Spleen (tissue), 11 donors: ENCODE measurements around the gene LTBR. TPM values are rescaled to one million over a fixed set of nuclear protein-coding genes. Genes with fewer than 3 reads are reported as not detected.

Source experiments
- DNase-seq: peaks from one replicate; pipeline ENCODE4 v3.0.0-alpha.2; 2020
- H3K27ac ChIP-seq, 8 donors: fragments of 200-600 bp; sonication (generic) in 7 of 8; 1 replicate in 4 of 8; 2 replicates in 4 of 8; pipeline versions ENCODE4 v1.5.0 to v1.8.0; 2016 to 2021; ENCODE audit warnings: inconsistent platforms in 4 of 8, mild to moderate bottlenecking in 4 of 8, moderate library complexity in 1 of 8
- H3K27me3 ChIP-seq, 7 donors: fragments of 200-600 bp; sonication (generic) in 6 of 7; replicated peaks in 1 of 7; 1 replicate in 4 of 7; 2 replicates in 3 of 7; pipeline versions ENCODE4 v1.5.0 to v1.8.0; 2016 to 2021; ENCODE audit warnings: inconsistent platforms in 3 of 7, mild to moderate bottlenecking in 1 of 7
- H3K36me3 ChIP-seq, 6 donors: fragments of 200-600 bp; sonication (generic) in 5 of 6; 1 replicate in 4 of 6; 2 replicates in 2 of 6; pipeline versions ENCODE4 v1.5.0 to v1.8.0; 2016 to 2021; ENCODE audit warnings: inconsistent platforms in 2 of 6
- H3K4me1 ChIP-seq, 6 donors: fragments of 200-600 bp; sonication (generic) in 5 of 6; 1 replicate in 3 of 6; 2 replicates in 3 of 6; pipeline versions ENCODE4 v1.5.0 to v1.8.0; 2016 to 2021; ENCODE audit warnings: inconsistent platforms in 3 of 6
- H3K4me3 ChIP-seq, 8 donors: fragments of 200-600 bp; sonication (generic) in 7 of 8; 1 replicate in 4 of 8; 2 replicates in 4 of 8; pipeline versions ENCODE4 v1.5.0 to v1.8.0; 2016 to 2021; ENCODE audit warnings: inconsistent platforms in 4 of 8, mild to moderate bottlenecking in 4 of 8, moderate library complexity in 2 of 8
- H3K9me3 ChIP-seq, 8 donors: fragments of 200-600 bp; sonication (generic) in 7 of 8; 1 replicate in 4 of 8; 2 replicates in 4 of 8; pipeline versions ENCODE4 v1.5.0 to v1.8.0; 2016 to 2021; ENCODE audit warnings: inconsistent platforms in 4 of 8
- POLR2A ChIP-seq, 3 donors: fragments of 450-650 bp; IDR thresholded peaks; one replicate each; pipeline ENCODE4 v1.5.1; 2017; ENCODE audit warnings: antibody characterized with exemption in 3 of 3, mild to moderate bottlenecking in 1 of 3
- POLR2AphosphoS5 ChIP-seq, 3 donors: sonication (generic); formaldehyde crosslinking; IDR thresholded peaks; one replicate each; pipeline ENCODE4 v1.5.1; 2017; ENCODE audit warnings: antibody characterized with exemption in 3 of 3
- WGBS, 5 donors: extraction: QIAGEN DNeasy Blood & Tissue Kit in 3 of 5; methylation state at CpG; one replicate each; pipeline versions ENCODE4 v1.1.5 to v1.1.7; 2013 to 2018; 5-methylcytosine and 5-hydroxymethylcytosine counted together
- intact Hi-C: fragments of 100-400 bp; cut with DNase I; formaldehyde crosslinking; loops from one replicate; pipeline ENCODE4 v1.15.0; 2023; ENCODE audit warnings: low total_unique reads
- polyA plus RNA-seq, 3 donors: library from polyadenylated mRNA; stranded (reverse); fragments of 200-250 nt; gene quantifications; one replicate each; pipeline ENCODE4 v1.2.1, GENCODE V29; 2013
- total RNA-seq, 7 donors: library from RNA; depleted of rRNA in 3 of 7; stranded (reverse); fragments of >200 nt in 3 of 7; fragmentation: NEBNext Ultra II Directional in 4 of 7; extraction: Animal tissue kit (Norgen Biotek cat#: 25700) in 4 of 7; gene quantifications; one replicate each; pipeline versions ENCODE4 v1.1.0 to v1.2.1, GENCODE V29; 2016 to 2021
- TF ChIP-seq, protein P1 (sequence below), 11 experiments: fragments of 200-600 bp in 7 of 11; fragments of 450-650 bp in 4 of 11; sonication (generic) in 4 of 11; IDR thresholded peaks in 8 of 11; conservative IDR thresholded peaks in 3 of 11; 1 replicate in 7 of 11; 2 replicates in 4 of 11; pipeline versions ENCODE4 v1.4.0 to v1.8.0; 2016 to 2021; ENCODE audit warnings: antibody characterized with exemption in 11 of 11, inconsistent platforms in 4 of 11, mild to moderate bottlenecking in 1 of 11
- donor health status: healthy with polysubstance abuse.
- donor health status: DM: no; HTN: no; CAD: no; lungs with moderate emphysema.
- donor health status: DM: no; HTN: no; CAD: no.
- donor health status: Bipolar disorder and iron deficiency.
- donor health status: healthy.
- donor health status: DM: no; HTN: no; CAD: no.
- donor health status: DM: yes; HTN: yes; CAD: no.

The LTBR gene
- total and polyA plus RNA-seq, 10 donors: 14.4 to 155 (median 85.5) TPM

DNA sequence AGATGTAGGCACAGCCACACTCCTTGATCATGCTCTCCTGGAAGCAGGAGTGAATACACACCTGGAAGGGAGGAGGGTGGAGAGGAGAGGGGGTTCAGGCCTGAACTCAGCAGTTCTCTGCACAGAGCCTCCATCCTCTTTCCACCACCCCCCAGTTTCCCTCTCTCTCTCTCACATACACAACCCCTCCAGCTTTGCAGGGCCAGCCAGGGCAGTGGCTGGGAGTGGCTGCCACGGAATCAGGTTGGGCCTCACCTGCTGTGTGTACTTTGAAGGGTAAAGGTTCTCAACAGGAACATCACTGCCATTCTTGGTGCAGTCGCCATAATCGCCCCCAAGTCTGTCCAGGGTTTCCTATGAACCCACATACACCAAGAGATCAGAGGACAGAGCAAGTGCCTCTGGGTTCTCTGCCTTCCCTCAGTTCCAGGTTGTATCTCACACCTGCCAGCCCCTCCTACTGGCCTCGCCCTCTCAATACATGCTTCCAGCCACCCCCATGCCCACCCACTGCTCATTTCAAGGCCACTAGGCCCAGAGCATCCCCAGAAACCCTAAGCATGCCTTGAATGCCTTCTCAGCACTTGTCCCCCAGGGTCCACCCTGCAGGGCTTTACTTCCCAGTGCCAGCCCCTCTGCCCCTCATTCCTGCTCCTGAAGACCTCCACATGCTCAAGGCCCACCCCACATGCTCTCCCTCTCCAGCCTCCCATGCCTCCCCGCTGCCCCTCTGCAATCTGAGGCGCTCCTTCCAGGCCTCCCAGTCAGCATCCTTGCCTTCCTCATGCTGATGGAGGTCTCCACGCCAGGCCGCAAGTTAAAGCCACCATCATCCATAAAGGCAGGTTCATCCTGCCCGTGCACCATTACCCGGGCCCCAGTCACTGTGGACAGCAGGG, 29.2 kb upstream of the LTBR start:
- WGBS, 5 donors: 87 to 97% (median 94%) methylated on average over 10 of the region's 10 CpGs
- TF ChIP-seq POLR2AphosphoS5 (IDR thresholded peaks at IDR 0.05) (no peak), POLR2A (IDR thresholded peaks at IDR 0.05) (no peak)
- TF ChIP-seq, protein P1, sequence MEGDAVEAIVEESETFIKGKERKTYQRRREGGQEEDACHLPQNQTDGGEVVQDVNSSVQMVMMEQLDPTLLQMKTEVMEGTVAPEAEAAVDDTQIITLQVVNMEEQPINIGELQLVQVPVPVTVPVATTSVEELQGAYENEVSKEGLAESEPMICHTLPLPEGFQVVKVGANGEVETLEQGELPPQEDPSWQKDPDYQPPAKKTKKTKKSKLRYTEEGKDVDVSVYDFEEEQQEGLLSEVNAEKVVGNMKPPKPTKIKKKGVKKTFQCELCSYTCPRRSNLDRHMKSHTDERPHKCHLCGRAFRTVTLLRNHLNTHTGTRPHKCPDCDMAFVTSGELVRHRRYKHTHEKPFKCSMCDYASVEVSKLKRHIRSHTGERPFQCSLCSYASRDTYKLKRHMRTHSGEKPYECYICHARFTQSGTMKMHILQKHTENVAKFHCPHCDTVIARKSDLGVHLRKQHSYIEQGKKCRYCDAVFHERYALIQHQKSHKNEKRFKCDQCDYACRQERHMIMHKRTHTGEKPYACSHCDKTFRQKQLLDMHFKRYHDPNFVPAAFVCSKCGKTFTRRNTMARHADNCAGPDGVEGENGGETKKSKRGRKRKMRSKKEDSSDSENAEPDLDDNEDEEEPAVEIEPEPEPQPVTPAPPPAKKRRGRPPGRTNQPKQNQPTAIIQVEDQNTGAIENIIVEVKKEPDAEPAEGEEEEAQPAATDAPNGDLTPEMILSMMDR (IDR thresholded peaks at IDR 0.05 in 8 of 11, conservative IDR thresholded peaks at IDR 0.05 in 3 of 11): no peak
- no peaks in the 10 kb centered on the region for H3K36me3 ChIP-seq
- peaks cover 0 to 27% (median 0%) of the 10 kb centered on the region in 7 donors for H3K27me3 ChIP-seq
- H3K9me3 ChIP-seq: no peaks in the 10 kb centered on the region
- H3K4me3 ChIP-seq: no peak overlapping the region
- H3K4me1 ChIP-seq: peaks cover 7 to 82% (median 31%) of the 10 kb centered on the region in 6 donors
- no peak for DNase-seq
- intact Hi-C loops: no loop called here
- peak overlapping the region in 1 of 8 donors; percentile 74 for H3K27ac ChIP-seq

DNA sequence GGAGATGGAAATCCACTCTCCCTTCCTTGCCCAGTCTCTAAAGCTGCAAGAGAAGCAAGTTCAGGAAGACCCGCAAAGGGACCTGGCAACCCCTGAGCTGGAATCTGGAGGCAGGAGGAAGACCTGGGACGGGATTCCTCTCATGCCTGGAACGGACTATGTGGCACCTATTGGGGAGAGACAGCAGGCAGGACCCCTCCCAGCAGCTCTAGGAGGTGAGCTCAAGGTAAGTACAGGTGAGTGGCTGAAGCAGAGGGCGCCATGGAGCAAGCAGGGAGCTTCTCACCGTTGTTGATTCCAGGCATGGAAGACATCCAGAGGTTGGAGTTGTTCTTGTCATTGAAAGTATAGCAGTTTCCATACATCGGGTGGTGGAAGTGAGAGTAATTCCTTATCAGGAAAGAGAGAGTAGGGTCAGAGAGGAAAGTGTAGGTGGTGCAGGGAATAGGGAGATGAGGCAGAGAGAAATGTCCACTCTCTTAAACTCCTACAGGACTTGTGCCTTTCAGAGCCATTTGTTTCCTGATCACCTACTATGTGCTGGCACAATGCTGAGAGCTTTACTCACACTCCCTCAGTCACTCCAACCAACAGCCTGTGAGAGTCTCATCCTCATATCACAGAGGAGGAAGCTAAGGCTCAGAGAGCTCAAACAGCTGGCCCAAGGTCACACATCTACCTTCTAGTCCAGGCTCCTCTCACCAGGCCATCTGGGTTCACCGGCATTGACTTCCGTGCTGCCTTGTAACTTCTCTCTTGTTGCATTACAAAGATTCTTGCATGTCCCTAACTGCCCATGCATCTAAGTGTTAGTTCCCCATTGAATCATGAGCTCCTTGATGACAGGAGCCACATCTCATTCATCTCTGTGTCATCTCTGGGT, 28.2 kb upstream of the LTBR start:
- Histone ChIP-seq H3K4me3 (no peak overlapping the region), H3K27me3 (peaks cover 0 to 27% (median 0%) of the 10 kb centered on the region in 7 donors), H3K4me1 (peaks cover 7 to 87% (median 33%) of the 10 kb centered on the region in 6 donors), H3K9me3 (no peaks in the 10 kb centered on the region), H3K36me3 (no peaks in the 10 kb centered on the region), H3K27ac (peak overlapping the region in 3 of 8 donors; percentile 11 to 65 (median 54))
- DNase-seq: no peak
- 72 to 82% (median 73%) methylated on average over 8 of the region's 8 CpGs for WGBS, 5 donors
- intact Hi-C loops: no loop called here
- no peak for TF ChIP-seq POLR2A (IDR thresholded peaks at IDR 0.05)
- TF ChIP-seq POLR2AphosphoS5 (IDR thresholded peaks at IDR 0.05): no peak
- TF ChIP-seq, protein P1 (IDR thresholded peaks at IDR 0.05 in 8 of 11, conservative IDR thresholded peaks at IDR 0.05 in 3 of 11): no peak

DNA sequence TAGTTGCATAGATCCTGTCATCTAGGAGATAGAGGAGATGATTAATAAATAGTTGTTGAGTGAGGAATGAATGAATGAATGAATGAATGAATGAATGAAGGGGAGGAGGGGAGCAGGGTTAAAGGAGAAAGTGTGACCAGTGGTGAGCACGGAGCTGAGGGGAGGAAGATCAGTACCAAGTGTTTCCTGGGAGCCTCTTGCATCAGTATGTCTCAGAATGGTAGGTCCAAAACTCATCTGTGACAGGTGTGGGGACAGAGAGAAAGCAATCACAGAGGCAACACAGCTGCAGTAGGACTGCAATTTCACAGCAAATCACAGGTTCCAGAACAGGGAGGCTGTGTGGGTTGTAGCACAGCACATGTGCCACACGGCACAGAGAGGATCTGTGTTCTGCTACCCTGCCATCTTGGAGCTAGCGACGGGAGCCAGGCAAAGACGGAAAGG, 27.6 kb upstream of the LTBR start:
- peaks cover 0 to 31% (median 0%) of the 10 kb centered on the region in 7 donors for H3K27me3 ChIP-seq
- no peak for TF ChIP-seq POLR2AphosphoS5 (IDR thresholded peaks at IDR 0.05)
- no peak for TF ChIP-seq POLR2A (IDR thresholded peaks at IDR 0.05)
- TF ChIP-seq, protein P1 (IDR thresholded peaks at IDR 0.05 in 8 of 11, conservative IDR thresholded peaks at IDR 0.05 in 3 of 11): no peak
- 79 to 86% (median 84%) methylated on average over 5 of the region's 5 CpGs for WGBS, 5 donors
- no peaks in the 10 kb centered on the region for H3K36me3 ChIP-seq
- DNase-seq: no peak
- peak overlapping the region in 3 of 8 donors; percentile 11 to 65 (median 54) for H3K27ac ChIP-seq
- H3K4me1 ChIP-seq: peaks cover 8 to 87% (median 35%) of the 10 kb centered on the region in 6 donors
- no peak overlapping the region for H3K4me3 ChIP-seq
- H3K9me3 ChIP-seq: no peaks in the 10 kb centered on the region
- intact Hi-C loops: no loop called here
